Panc1 (cell line): ENCODE measurements around the gene DBP. TPM values are rescaled to one million over a fixed set of nuclear protein-coding genes. Genes with fewer than 3 reads are reported as not detected.

ENCODE experiments used
- ATAC-seq: fragments of 200-7000 bp; cut with Tn5 transposase; 2 replicates; pipeline ENCODE4 v1.9.1; 2020; ENCODE audit warnings: mild to moderate bottlenecking, moderate library complexity
- BruUV-seq: library from RNA; stranded (reverse); fragments of 400-500 nt; replicated peaks from 2 replicates; lab custom pipeline; 2021; lab: Mats Ljungman, UMichigan
- CTCF ChIA-PET: fragments of 300-600 bp; sonication (Branson Sonifier 250); formaldehyde crosslinking; loops from one replicate; lab custom pipeline; 2022; ENCODE audit warnings: antibody characterized with exemption; lab: Charles Lee
- POLR2A ChIA-PET: fragments of 300-600 bp; sonication (Branson Sonifier 250); formaldehyde crosslinking; loops from one replicate; lab custom pipeline; 2022; ENCODE audit warnings: antibody characterized with exemption; lab: Charles Lee
- DNase-seq: peaks from one replicate; pipeline ENCODE4 v3.0.0-alpha.2; 2010; ENCODE audit warnings: low read depth, low spot score
- H3K27ac ChIP-seq: 2 replicates; pipeline ENCODE4 v1.5.1; 2011; ENCODE audit warnings: mild to moderate bottlenecking, low read length, inconsistent platforms
- H3K27me3 ChIP-seq: fragments of 200-500 bp; sonication (Bioruptor generic); 2 replicates; pipeline ENCODE4 v1.6.0; 2014; ENCODE audit warnings: low read length, inconsistent platforms; ENCODE audit not compliant: control insufficient read depth, insufficient read depth
- H3K36me3 ChIP-seq: fragments of 200-500 bp; sonication (Bioruptor generic); 2 replicates; pipeline ENCODE4 v1.5.1; 2014; ENCODE audit warnings: inconsistent platforms, mild to moderate bottlenecking, low read length, moderate library complexity; ENCODE audit not compliant: control insufficient read depth, insufficient read depth
- H3K4me1 ChIP-seq: 2 replicates; pipeline ENCODE4 v1.5.1; 2011; ENCODE audit warnings: inconsistent platforms, mild to moderate bottlenecking, low read length, moderate library complexity; ENCODE audit not compliant: control insufficient read depth, insufficient read depth
- H3K4me3 ChIP-seq, 2 experiments: 2 replicates each; pipeline ENCODE4 v1.5.1; 2011 to 2012; ENCODE audit warnings: low read depth in 2 of 2, low read length in 2 of 2, mild to moderate bottlenecking in 2 of 2, inconsistent platforms in 1 of 2, moderate library complexity in 1 of 2
- H3K9me3 ChIP-seq: fragments of 200-500 bp; sonication (Bioruptor generic); 2 replicates; pipeline ENCODE4 v1.5.1; 2014; ENCODE audit warnings: low read depth, mild to moderate bottlenecking, inconsistent platforms, low read length, moderate library complexity; ENCODE audit not compliant: control insufficient read depth, insufficient read depth
- POLR2AphosphoS5 ChIP-seq: IDR thresholded peaks from 2 replicates; pipeline ENCODE4 v1.6.1; 2012; ENCODE audit warnings: mild to moderate bottlenecking, low read depth, low read length, moderate library complexity
- REST ChIP-seq, 2 experiments: IDR thresholded peaks; 2 replicates each; pipeline ENCODE4 v1.6.1; 2011 to 2012; ENCODE audit warnings: low read depth in 2 of 2, control low read depth in 1 of 2, low read length in 1 of 2, mild to moderate bottlenecking in 1 of 2, moderate library complexity in 1 of 2; ENCODE audit not compliant: insufficient read depth in 1 of 2
- SIN3A ChIP-seq: IDR thresholded peaks from 2 replicates; pipeline ENCODE4 v1.6.1; 2012; ENCODE audit warnings: low read depth, mild to moderate bottlenecking, low read length, moderate library complexity, borderline replicate concordance; ENCODE audit not compliant: insufficient read depth
- TCF7L2 ChIP-seq: IDR thresholded peaks from 2 replicates; pipeline ENCODE4 v1.6.1; 2011; ENCODE audit warnings: mild to moderate bottlenecking, low read depth, low read length, inconsistent platforms
- in situ Hi-C: cut with HindIII; loops from 2 replicates; pipeline ENCODE4 v1.10.0; 2016; ENCODE audit warnings: low sequenced_read_pairs, low pct_unique_long_range_greater_than_20kb
- intact Hi-C: fragments of 100-400 bp; cut with micrococcal nuclease; formaldehyde crosslinking; loops from one replicate; pipeline ENCODE4 v1.10.0; 2022; ENCODE audit not compliant: unreplicated experiment
- total RNA-seq: library from RNA; stranded (reverse); gene quantifications from one replicate; pipeline ENCODE4 v1.2.1, GENCODE V29; 2021; ENCODE audit not compliant: unreplicated experiment
- TF ChIP-seq, protein P1 (sequence below): fragments of 450-650 bp; IDR thresholded peaks from 2 replicates; pipeline ENCODE4 v1.5.1; 2017; ENCODE audit warnings: mild to moderate bottlenecking

DBP gene
- total RNA-seq, 1 experiment from 2014 or later, result 7.4 TPM

DNA sequence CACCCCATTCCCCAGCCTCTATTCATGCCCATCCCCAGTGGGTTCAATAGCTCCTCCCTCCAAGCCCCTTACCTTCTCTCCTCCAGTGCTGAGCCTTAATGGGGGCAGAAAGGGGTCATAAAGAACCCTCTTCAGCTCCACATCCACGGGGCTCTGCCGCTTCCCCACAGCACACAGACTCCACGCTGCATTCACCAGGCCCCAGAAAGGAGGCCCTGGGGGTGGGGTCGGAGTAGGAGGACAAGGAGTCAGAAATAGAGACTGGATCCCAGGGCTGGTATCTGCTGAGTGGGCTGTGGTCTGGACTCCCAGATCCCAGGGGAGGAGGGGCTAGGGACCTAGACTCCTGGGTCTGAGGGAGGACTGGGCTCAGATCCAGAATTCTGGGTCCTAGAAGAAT, 7.2 kb upstream of the DBP start:
- Histone ChIP-seq H3K36me3 (no peaks in the 10 kb centered on the region), H3K27ac (no peak overlapping the region), H3K27me3 (no peaks in the 10 kb centered on the region), H3K9me3 (no peaks in the 10 kb centered on the region), H3K4me3 (no peak overlapping the region; a peak in 1 of 4 replicates), H3K4me1 (peaks cover 2% of the 10 kb centered on the region; the same call in 1 of the 2 replicates)
- in situ Hi-C loops, result no loop called here
- no peak for TF ChIP-seq SIN3A
- no peak for TF ChIP-seq REST (IDR thresholded peaks at IDR 0.05; ENCODE audit: insufficient read depth in 1 of 2, low read depth in 2 of 2, low read length in 1 of 2)
- no peak for TF ChIP-seq TCF7L2
- TF ChIP-seq, protein P1, sequence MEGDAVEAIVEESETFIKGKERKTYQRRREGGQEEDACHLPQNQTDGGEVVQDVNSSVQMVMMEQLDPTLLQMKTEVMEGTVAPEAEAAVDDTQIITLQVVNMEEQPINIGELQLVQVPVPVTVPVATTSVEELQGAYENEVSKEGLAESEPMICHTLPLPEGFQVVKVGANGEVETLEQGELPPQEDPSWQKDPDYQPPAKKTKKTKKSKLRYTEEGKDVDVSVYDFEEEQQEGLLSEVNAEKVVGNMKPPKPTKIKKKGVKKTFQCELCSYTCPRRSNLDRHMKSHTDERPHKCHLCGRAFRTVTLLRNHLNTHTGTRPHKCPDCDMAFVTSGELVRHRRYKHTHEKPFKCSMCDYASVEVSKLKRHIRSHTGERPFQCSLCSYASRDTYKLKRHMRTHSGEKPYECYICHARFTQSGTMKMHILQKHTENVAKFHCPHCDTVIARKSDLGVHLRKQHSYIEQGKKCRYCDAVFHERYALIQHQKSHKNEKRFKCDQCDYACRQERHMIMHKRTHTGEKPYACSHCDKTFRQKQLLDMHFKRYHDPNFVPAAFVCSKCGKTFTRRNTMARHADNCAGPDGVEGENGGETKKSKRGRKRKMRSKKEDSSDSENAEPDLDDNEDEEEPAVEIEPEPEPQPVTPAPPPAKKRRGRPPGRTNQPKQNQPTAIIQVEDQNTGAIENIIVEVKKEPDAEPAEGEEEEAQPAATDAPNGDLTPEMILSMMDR, result no peak
- no peak for TF ChIP-seq POLR2AphosphoS5
- intact Hi-C loops, result no loop called here
- ATAC-seq (no peak), DNase-seq (no peak)
- ChIA-PET POLR2A (interaction anchor here (1.1 kb wide), 1 partner anchor 21 kb away, joined by 3 read pairs; no protein-coding TSS in a partner anchor), CTCF (no interaction called here)
- BruUV-seq, result no TSS peak

DNA sequence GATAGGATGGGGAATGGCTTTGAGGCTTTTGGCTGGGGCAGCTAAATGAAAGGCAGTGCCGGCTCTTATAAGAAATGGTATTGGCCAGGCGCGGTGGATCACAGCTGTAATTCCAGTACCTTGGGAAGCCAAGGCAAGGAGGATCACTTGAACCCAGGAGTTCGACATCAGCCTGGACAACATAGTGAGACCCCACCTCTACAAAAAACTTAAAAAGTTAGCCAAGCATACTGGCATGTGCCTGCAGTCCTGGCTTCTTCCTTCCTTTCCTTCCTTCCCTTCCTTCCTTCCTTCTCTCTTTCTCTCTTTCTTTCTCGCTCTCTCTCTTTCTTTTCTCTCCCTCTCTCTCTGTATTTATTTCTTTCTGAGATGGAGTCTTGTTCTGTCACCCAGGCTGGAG, 5.7 kb upstream of the DBP start:
- ChIA-PET CTCF (no interaction called here), POLR2A (no interaction called here)
- Histone ChIP-seq H3K9me3 (no peaks in the 10 kb centered on the region), H3K36me3 (no peaks in the 10 kb centered on the region), H3K27me3 (no peaks in the 10 kb centered on the region), H3K4me3 (no peak overlapping the region), H3K27ac (no peak overlapping the region), H3K4me1 (peaks cover 8% of the 10 kb centered on the region)
- BruUV-seq, result no TSS peak
- no peak for TF ChIP-seq SIN3A
- ATAC-seq, result no peak
- no peak for DNase-seq
- intact Hi-C loops (no loop called here), in situ Hi-C loops (no loop called here)

- Histone ChIP-seq H3K36me3 (no peaks in the 10 kb centered on the region; the same call in 1 of the 2 replicates), H3K4me3 (no peak overlapping the region), H3K27me3 (no peaks in the 10 kb centered on the region), H3K27ac (no peak overlapping the region), H3K4me1 (peaks cover 6% of the 10 kb centered on the region), H3K9me3 (no peaks in the 10 kb centered on the region)
- intact Hi-C loops, result no loop called here
- POLR2A ChIA-PET, result no interaction called here
- DNase-seq, result no peak
- CTCF ChIA-PET, result interaction anchor here (0.6 kb wide), 1 partner anchor 42 kb away, joined by 6 read pairs; no protein-coding TSS in a partner anchor
- ATAC-seq, result no peak
- in situ Hi-C loops, result no loop called here
- no TSS peak for BruUV-seq
- TF ChIP-seq POLR2AphosphoS5 (no peak), TCF7L2 (no peak), REST (IDR thresholded peaks at IDR 0.05; ENCODE audit: insufficient read depth in 1 of 2, low read depth in 2 of 2, low read length in 1 of 2) (no peak), SIN3A (no peak)
- TF ChIP-seq, protein P1, result no peak
Observed at GRCh38 chr19:48641850-48642249, 4.7 kb upstream of the DBP start.
